Astrocyte (in vitro differentiated cells and primary cell): ENCODE results near the gene PCDHA1.

Source experiments
- EZH2 ChIP-seq: IDR thresholded peaks from 2 replicates; pipeline ENCODE4 v1.6.1; 2012; ENCODE audit warnings: mild to moderate bottlenecking, low read length, inconsistent platforms; ENCODE audit not compliant: insufficient read depth
- TF ChIP-seq, protein P1 (sequence below): IDR thresholded peaks from 2 replicates; pipeline ENCODE4 v1.5.1; 2011; ENCODE audit warnings: low read depth, mild to moderate bottlenecking, inconsistent platforms, low read length, moderate library complexity; ENCODE audit not compliant: insufficient read depth

DNA sequence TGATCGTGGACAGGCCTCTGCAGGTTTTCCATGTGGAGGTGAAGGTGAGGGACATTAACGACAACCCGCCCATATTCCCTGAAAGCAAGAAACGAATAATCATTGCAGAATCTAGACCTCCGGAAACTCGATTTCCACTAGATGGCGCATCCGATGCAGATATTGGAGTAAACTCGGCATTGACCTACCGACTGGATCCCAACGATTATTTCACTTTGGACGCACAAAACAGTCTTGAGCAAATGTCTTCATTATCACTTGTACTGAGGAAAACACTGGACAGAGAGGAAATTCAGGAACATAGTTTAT, 96.6 kb downstream of the PCDHA1 start:
- TF ChIP-seq, protein P1, sequence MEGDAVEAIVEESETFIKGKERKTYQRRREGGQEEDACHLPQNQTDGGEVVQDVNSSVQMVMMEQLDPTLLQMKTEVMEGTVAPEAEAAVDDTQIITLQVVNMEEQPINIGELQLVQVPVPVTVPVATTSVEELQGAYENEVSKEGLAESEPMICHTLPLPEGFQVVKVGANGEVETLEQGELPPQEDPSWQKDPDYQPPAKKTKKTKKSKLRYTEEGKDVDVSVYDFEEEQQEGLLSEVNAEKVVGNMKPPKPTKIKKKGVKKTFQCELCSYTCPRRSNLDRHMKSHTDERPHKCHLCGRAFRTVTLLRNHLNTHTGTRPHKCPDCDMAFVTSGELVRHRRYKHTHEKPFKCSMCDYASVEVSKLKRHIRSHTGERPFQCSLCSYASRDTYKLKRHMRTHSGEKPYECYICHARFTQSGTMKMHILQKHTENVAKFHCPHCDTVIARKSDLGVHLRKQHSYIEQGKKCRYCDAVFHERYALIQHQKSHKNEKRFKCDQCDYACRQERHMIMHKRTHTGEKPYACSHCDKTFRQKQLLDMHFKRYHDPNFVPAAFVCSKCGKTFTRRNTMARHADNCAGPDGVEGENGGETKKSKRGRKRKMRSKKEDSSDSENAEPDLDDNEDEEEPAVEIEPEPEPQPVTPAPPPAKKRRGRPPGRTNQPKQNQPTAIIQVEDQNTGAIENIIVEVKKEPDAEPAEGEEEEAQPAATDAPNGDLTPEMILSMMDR = peak; percentile 3
- TF ChIP-seq EZH2 = no peak
